ENCODE data around the gene ZMYND8. TPM values are rescaled to one million over a fixed set of nuclear protein-coding genes. Genes with fewer than 3 reads are reported as not detected.

Gene ZMYND8
- total and polyA plus RNA-seq, 2 donors (not counting 1 experiment from before 2014, with no cell fraction given), result 12.6 to 13.0 TPM

- Histone ChIP-seq H2AFZ (ENCODE audit: low read length) (no peak overlapping the region), H3K79me2 (ENCODE audit: control insufficient read depth, insufficient read depth, low read length) (peaks cover 41% of the 10 kb centered on the region), H3K4me3 (replicated peaks in 1 of 4; ENCODE audit: control extremely low read depth in 1 of 4, insufficient read depth in 1 of 4, low read depth in 3 of 4, low read length in 4 of 4) (no peak overlapping the region), H3K27ac (ENCODE audit: insufficient read depth, low read length) (no peak overlapping the region), H3K9ac (ENCODE audit: insufficient read depth, low read length) (no peak overlapping the region), H3K4me1 (ENCODE audit: control insufficient read depth, extremely low read depth, insufficient read depth, low read length) (peaks cover 20% of the 10 kb centered on the region), H3K9me3 (ENCODE audit: control insufficient read depth, insufficient read depth, low read depth, low read length) (no peaks in the 10 kb centered on the region), H3K4me2 (ENCODE audit: extremely low read depth, insufficient read depth, low read length) (no peak overlapping the region), H3K27me3 (ENCODE audit: control insufficient read depth, insufficient read depth, low read length) (no peaks in the 10 kb centered on the region), H4K20me1 (ENCODE audit: control insufficient read depth, extremely low read depth, insufficient read depth, low read length) (no peaks in the 10 kb centered on the region), H3K36me3 (ENCODE audit: control insufficient read depth, insufficient read depth, low read length) (peaks cover 1% of the 10 kb centered on the region)
- no peak for DNase-seq (ENCODE audit: low read depth in 2 of 2)
- TF ChIP-seq CTCF (conservative IDR thresholded peaks at IDR 0.05 in 1 of 2, IDR thresholded peaks at IDR 0.05 in 1 of 2; ENCODE audit: low read depth in 1 of 2, low read length in 2 of 2) (no peak), EZH2 (IDR thresholded peaks at IDR 0.05; ENCODE audit: low read length, missing control alignments) (no peak)
These were observed 19.1 kb downstream of the ZMYND8 start for GRCh38 chr20:47337413-47337812.

GRCh38 chr20:47336129-47336754 is 20.3 kb downstream of the ZMYND8 start:
- H3K4me2 ChIP-seq (ENCODE audit: extremely low read depth, insufficient read depth, low read length), result peak overlapping the region; percentile 98
- peak overlapping the region in 3 of 4 experiments; percentile 17 to 33 (median 21) for H3K4me3 ChIP-seq (replicated peaks in 1 of 4; ENCODE audit: control extremely low read depth in 1 of 4, insufficient read depth in 1 of 4, low read depth in 3 of 4, low read length in 4 of 4)

More at GRCh38 chr20:47336129-47336754, 20.3 kb downstream of the ZMYND8 start:
- H3K9ac ChIP-seq (ENCODE audit: insufficient read depth, low read length), result peak overlapping the region; percentile 30
- peak overlapping the region; percentile 95 for H3K27ac ChIP-seq (ENCODE audit: insufficient read depth, low read length)
- no peaks in the 10 kb centered on the region for H4K20me1 ChIP-seq (ENCODE audit: control insufficient read depth, extremely low read depth, insufficient read depth, low read length)
- peaks cover 28% of the 10 kb centered on the region for H3K4me1 ChIP-seq (ENCODE audit: control insufficient read depth, extremely low read depth, insufficient read depth, low read length)
- H3K27me3 ChIP-seq (ENCODE audit: control insufficient read depth, insufficient read depth, low read length), result no peaks in the 10 kb centered on the region
- peaks cover 44% of the 10 kb centered on the region for H3K79me2 ChIP-seq (ENCODE audit: control insufficient read depth, insufficient read depth, low read length)
- DNase-seq (ENCODE audit: low read depth in 2 of 2), result peak; percentile 84 to 98
- peaks cover 1% of the 10 kb centered on the region for H3K36me3 ChIP-seq (ENCODE audit: control insufficient read depth, insufficient read depth, low read length)
- no peaks in the 10 kb centered on the region for H3K9me3 ChIP-seq (ENCODE audit: control insufficient read depth, insufficient read depth, low read depth, low read length)
- TF ChIP-seq EZH2 (IDR thresholded peaks at IDR 0.05; ENCODE audit: low read length, missing control alignments) (no peak), CTCF (conservative IDR thresholded peaks at IDR 0.05 in 1 of 2, IDR thresholded peaks at IDR 0.05 in 1 of 2; ENCODE audit: low read depth in 1 of 2, low read length in 2 of 2) (no peak)
- H2AFZ ChIP-seq (ENCODE audit: low read length), result no peak overlapping the region
